Measurements from ENCODE around the gene PHACTR4. TPM values are rescaled to one million over a fixed set of nuclear protein-coding genes. Genes with fewer than 3 reads are reported as not detected.

PHACTR4 gene
- total and polyA plus RNA-seq, 2 experiments from 2014 or later: 14.8 to 27.1 TPM

GRCh38 chr1:28328228-28328648 lies 41.3 kb upstream of the PHACTR4 start:
- peak overlapping the region; percentile 70 for H3K4me3 ChIP-seq
- H3K4me1 ChIP-seq (ENCODE audit: low read depth): peaks cover 11% of the 10 kb centered on the region
- H3K9me3 ChIP-seq (ENCODE audit: low read depth): no peaks in the 10 kb centered on the region
- no peak for DNase-seq (ENCODE audit: low read depth in 1 of 2, low spot score in 1 of 2)
- H3K36me3 ChIP-seq: peaks cover 13% of the 10 kb centered on the region
- H3K27ac ChIP-seq: peak overlapping the region; percentile 84
- TF ChIP-seq CTCF (IDR thresholded peaks at IDR 0.05; ENCODE audit: low read depth, low read length): no peak
- no peaks in the 10 kb centered on the region for H3K27me3 ChIP-seq

- H3K4me1 ChIP-seq (ENCODE audit: low read depth): peaks cover 5% of the 10 kb centered on the region
- H3K4me3 ChIP-seq: peak overlapping the region; percentile 70
- H3K27me3 ChIP-seq: no peaks in the 10 kb centered on the region
- no peaks in the 10 kb centered on the region for H3K9me3 ChIP-seq (ENCODE audit: low read depth)
- DNase-seq (ENCODE audit: low read depth in 1 of 2, low spot score in 1 of 2): peak; percentile 14 to 51
- H3K36me3 ChIP-seq: peaks cover 13% of the 10 kb centered on the region
- H3K27ac ChIP-seq: peak overlapping the region; percentile 84
- TF ChIP-seq CTCF (IDR thresholded peaks at IDR 0.05; ENCODE audit: low read depth, low read length): no peak
Measured at GRCh38 chr1:28329395-28330153, 40.0 kb upstream of the PHACTR4 start.

GRCh38 chr1:28338897-28339296 lies 30.6 kb upstream of the PHACTR4 start:
- Histone ChIP-seq H3K9me3 (ENCODE audit: low read depth) (no peaks in the 10 kb centered on the region), H3K36me3 (peaks cover 5% of the 10 kb centered on the region), H3K4me1 (ENCODE audit: low read depth) (no peaks in the 10 kb centered on the region), H3K27ac (no peak overlapping the region), H3K27me3 (no peaks in the 10 kb centered on the region), H3K4me3 (no peak overlapping the region)
- TF ChIP-seq CTCF (IDR thresholded peaks at IDR 0.05; ENCODE audit: low read depth, low read length): no peak
- no peak for DNase-seq (ENCODE audit: low read depth in 1 of 2, low spot score in 1 of 2)

GRCh38 chr1:28339551-28339950 lies 30.0 kb upstream of the PHACTR4 start:
- no peak for TF ChIP-seq CTCF (IDR thresholded peaks at IDR 0.05; ENCODE audit: low read depth, low read length)
- Histone ChIP-seq H3K27me3 (no peaks in the 10 kb centered on the region), H3K27ac (no peak overlapping the region), H3K4me1 (ENCODE audit: low read depth) (no peaks in the 10 kb centered on the region), H3K9me3 (ENCODE audit: low read depth) (no peaks in the 10 kb centered on the region), H3K36me3 (peaks cover 5% of the 10 kb centered on the region), H3K4me3 (no peak overlapping the region)
- no peak for DNase-seq (ENCODE audit: low read depth in 1 of 2, low spot score in 1 of 2)

GRCh38 chr1:28340221-28340974 lies 29.1 kb upstream of the PHACTR4 start:
- no peak overlapping the region for H3K27ac ChIP-seq
- DNase-seq (ENCODE audit: low read depth in 1 of 2, low spot score in 1 of 2): no peak
- no peaks in the 10 kb centered on the region for H3K4me1 ChIP-seq (ENCODE audit: low read depth)
- TF ChIP-seq CTCF (IDR thresholded peaks at IDR 0.05; ENCODE audit: low read depth, low read length): no peak
- H3K36me3 ChIP-seq: peaks cover 2% of the 10 kb centered on the region
- no peaks in the 10 kb centered on the region for H3K9me3 ChIP-seq (ENCODE audit: low read depth)
- no peak overlapping the region for H3K4me3 ChIP-seq
- H3K27me3 ChIP-seq: no peaks in the 10 kb centered on the region
